NCI-H2196 treated with DMSO at 0.1 percent for 48 hours (cell line): ENCODE data around the gene TNFRSF1A.
A peak's percentile ranks its signal among the peaks of the same experiment; 100 is the strongest.
"Not testable (repeated sequence)": the region's sequence is repeated elsewhere in the genome, so short reads cannot be mapped to it uniquely, and the experiment has no call there.

Experiments used
- DNase-seq: peaks from one replicate; lab custom pipeline; 2025; ENCODE audit not compliant: unreplicated experiment; lab: John Stamatoyannopoulos, UW

The TNFRSF1A gene

GRCh38 chr12:6307529-6307928 lies 34.3 kb downstream of the TNFRSF1A start:
- no peak for DNase-seq

- DNase-seq, result no peak
These were observed 35.2 kb downstream of the TNFRSF1A start for GRCh38 chr12:6306599-6307220.

- no peak for DNase-seq
These were observed 35.7 kb downstream of the TNFRSF1A start for GRCh38 chr12:6306151-6306550.

GRCh38 chr12:6303071-6303470 lies 38.8 kb downstream of the TNFRSF1A start:
- no peak for DNase-seq

- DNase-seq, result no peak
These were observed 39.3 kb downstream of the TNFRSF1A start for GRCh38 chr12:6302621-6303020.

- no peak for DNase-seq
These were observed 40.2 kb downstream of the TNFRSF1A start for GRCh38 chr12:6301721-6302120.

- no peak for DNase-seq
These were observed 44.7 kb downstream of the TNFRSF1A start for GRCh38 chr12:6297170-6297569.

GRCh38 chr12:6295094-6295811 lies 46.6 kb downstream of the TNFRSF1A start:
- peak; percentile 30 for DNase-seq

GRCh38 chr12:6294156-6295093 lies 47.5 kb downstream of the TNFRSF1A start:
- DNase-seq, result no peak

- DNase-seq, result no peak
These were observed 49.3 kb downstream of the TNFRSF1A start for GRCh38 chr12:6292606-6293005.

- not testable (repeated sequence) for DNase-seq
These were observed 52.0 kb downstream of the TNFRSF1A start for GRCh38 chr12:6289906-6290305.

GRCh38 chr12:6289081-6289480 lies 52.8 kb downstream of the TNFRSF1A start:
- not testable (repeated sequence) for DNase-seq

GRCh38 chr12:6288235-6288634 lies 53.6 kb downstream of the TNFRSF1A start:
- DNase-seq, result no peak

- DNase-seq, result no peak
These were observed 56.2 kb downstream of the TNFRSF1A start for GRCh38 chr12:6285532-6286306.

- DNase-seq, result peak; percentile 33
These were observed 56.8 kb downstream of the TNFRSF1A start for GRCh38 chr12:6285063-6285477.

- DNase-seq, result no peak
These were observed 57.6 kb downstream of the TNFRSF1A start for GRCh38 chr12:6284273-6284672.

GRCh38 chr12:6282453-6282840 lies 59.4 kb downstream of the TNFRSF1A start:
- DNase-seq, result no peak

- DNase-seq, result no peak
These were observed 60.6 kb downstream of the TNFRSF1A start for GRCh38 chr12:6281081-6281809.

- no peak for DNase-seq
These were observed 61.2 kb downstream of the TNFRSF1A start for GRCh38 chr12:6280672-6281071.

- DNase-seq, result no peak
These were observed 61.8 kb downstream of the TNFRSF1A start for GRCh38 chr12:6280053-6280469.
